Esophagus muscularis mucosa (tissue), 3 donors: ENCODE measurements around the gene TBC1D8.

Experiments
- POLR2A ChIP-seq: fragments of 450-650 bp; IDR thresholded peaks from one replicate; pipeline ENCODE4 v1.6.1; 2017; ENCODE audit warnings: antibody characterized with exemption, moderate library complexity, mild to moderate bottlenecking, low read depth
- TF ChIP-seq, protein P1 (sequence below), 3 experiments: fragments of 200-600 bp in 2 of 3; fragments of 450-650 bp in 1 of 3; sonication (generic) in 2 of 3; IDR thresholded peaks; one replicate each; pipeline ENCODE4 v1.5.1; 2017 to 2019; ENCODE audit warnings: antibody characterized with exemption in 3 of 3, mild to moderate bottlenecking in 2 of 3, moderate library complexity in 1 of 3

DNA sequence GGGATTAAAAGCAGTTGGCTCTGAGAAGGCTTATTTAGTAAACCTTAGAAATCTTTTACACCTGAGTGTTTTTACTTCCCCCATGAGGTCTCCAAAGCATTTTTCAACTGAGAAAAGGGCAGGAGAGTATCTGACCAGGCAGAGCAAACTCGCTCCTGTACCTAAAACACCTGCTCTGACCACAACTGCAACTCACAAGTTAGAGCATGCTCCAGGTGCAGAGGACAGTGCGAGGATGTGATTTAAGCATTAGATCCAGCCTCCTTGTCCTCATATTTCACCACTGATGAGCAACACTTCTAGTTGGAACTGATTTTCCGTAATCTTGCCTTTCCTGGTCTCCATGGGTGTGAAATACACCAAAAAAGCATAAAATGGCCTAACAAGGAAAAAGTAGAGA is 34.5 kb upstream of the TBC1D8 start:
- TF ChIP-seq, protein P1, sequence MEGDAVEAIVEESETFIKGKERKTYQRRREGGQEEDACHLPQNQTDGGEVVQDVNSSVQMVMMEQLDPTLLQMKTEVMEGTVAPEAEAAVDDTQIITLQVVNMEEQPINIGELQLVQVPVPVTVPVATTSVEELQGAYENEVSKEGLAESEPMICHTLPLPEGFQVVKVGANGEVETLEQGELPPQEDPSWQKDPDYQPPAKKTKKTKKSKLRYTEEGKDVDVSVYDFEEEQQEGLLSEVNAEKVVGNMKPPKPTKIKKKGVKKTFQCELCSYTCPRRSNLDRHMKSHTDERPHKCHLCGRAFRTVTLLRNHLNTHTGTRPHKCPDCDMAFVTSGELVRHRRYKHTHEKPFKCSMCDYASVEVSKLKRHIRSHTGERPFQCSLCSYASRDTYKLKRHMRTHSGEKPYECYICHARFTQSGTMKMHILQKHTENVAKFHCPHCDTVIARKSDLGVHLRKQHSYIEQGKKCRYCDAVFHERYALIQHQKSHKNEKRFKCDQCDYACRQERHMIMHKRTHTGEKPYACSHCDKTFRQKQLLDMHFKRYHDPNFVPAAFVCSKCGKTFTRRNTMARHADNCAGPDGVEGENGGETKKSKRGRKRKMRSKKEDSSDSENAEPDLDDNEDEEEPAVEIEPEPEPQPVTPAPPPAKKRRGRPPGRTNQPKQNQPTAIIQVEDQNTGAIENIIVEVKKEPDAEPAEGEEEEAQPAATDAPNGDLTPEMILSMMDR (IDR thresholded peaks at IDR 0.05): no peak
- TF ChIP-seq POLR2A: no peak
